ENCODE measurements around the gene SCMH1. TPM values are rescaled to one million over a fixed set of nuclear protein-coding genes. Genes with fewer than 3 reads are reported as not detected.

Gene SCMH1
- total RNA-seq, 4 donors from 2014 or later = 45.6 to 102 (median 82.5) TPM

GRCh38 chr1:40978886-40979240 is 263.2 kb downstream of the SCMH1 start:
- Histone ChIP-seq H3K27me3 (no peaks in the 10 kb centered on the region), H3K36me3 (peaks cover 0 to 3% of the 10 kb centered on the region in 2 donors), H3K9me3 (no peaks in the 10 kb centered on the region), H3K27ac (peak overlapping the region; percentile 55 to 95 (median 92)), H3K4me1 (peaks cover 0 to 51% (median 17%) of the 10 kb centered on the region in 3 donors), H3K4me3 (peak overlapping the region; percentile 60 to 76)
- no peak for TF ChIP-seq CTCF (IDR thresholded peaks at IDR 0.05)
- no peak for TF ChIP-seq POLR2AphosphoS5 (IDR thresholded peaks at IDR 0.05)
- no peak for TF ChIP-seq POLR2A (IDR thresholded peaks at IDR 0.05)
- TF ChIP-seq EP300 (IDR thresholded peaks at IDR 0.05) = no peak
- WGBS, 2 donors (ENCODE audit: low coverage in 1 of 2) = 53% methylated on average over 8 of the region's 17 CpGs; no CpG with 5 or more reads in 1 of the 2 donors
- ATAC-seq = no peak

DNA sequence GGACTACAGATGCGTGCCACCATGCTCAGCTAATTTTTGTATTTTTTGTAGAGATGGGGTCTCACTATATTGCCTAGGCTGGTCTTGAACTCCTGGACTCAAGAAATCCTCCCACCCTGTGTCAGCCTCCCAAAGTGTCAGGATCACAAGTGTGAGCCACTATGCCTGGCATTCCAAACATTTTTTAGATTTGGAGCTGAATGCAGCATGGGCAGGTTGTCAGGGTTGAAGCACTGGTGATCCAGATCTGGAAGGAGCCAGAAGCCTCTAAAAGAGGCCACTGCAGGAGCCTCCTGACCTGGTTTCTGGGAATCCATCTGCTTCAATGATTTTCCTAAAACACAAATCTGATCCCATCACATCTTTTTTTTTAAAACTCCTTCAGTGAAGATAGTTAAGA is 264.4 kb downstream of the SCMH1 start:
- Histone ChIP-seq H3K4me1 (peaks cover 0 to 40% (median 15%) of the 10 kb centered on the region in 3 donors), H3K9me3 (no peaks in the 10 kb centered on the region), H3K36me3 (no peaks in the 10 kb centered on the region), H3K4me3 (no peak overlapping the region), H3K27ac (no peak overlapping the region), H3K27me3 (no peaks in the 10 kb centered on the region)
- ATAC-seq = no peak
- 100% methylated on average over 1 of the region's 1 CpG; no CpG with 5 or more reads in 1 of the 2 donors for WGBS, 2 donors (ENCODE audit: low coverage in 1 of 2)
- no peak for TF ChIP-seq CTCF (IDR thresholded peaks at IDR 0.05)

Other genes starting within 250 kb of the SCMH1 start
- under 1 TPM; 0.35 to 0.81 (median 0.41) TPM for gene SLFNL1, start 220.6 kb downstream of the SCMH1 start, total RNA-seq
- 1 to 10 TPM in 3 of 4 donors, under 1 TPM in 1; 0.27 to 2.2 (median 1.9) TPM for gene FOXO6, start 119.1 kb upstream of the SCMH1 start, total RNA-seq
- gene EDN2, start 242.4 kb upstream of the SCMH1 start, total RNA-seq = 1 to 10 TPM in 1 of 4 donors, under 1 TPM in 1, not detected in 2; 0.50 to 1.1 TPM

Measured in gastroesophageal sphincter (tissue), 4 donors.